Neural crest cell (in vitro differentiated cells): ENCODE results near the gene SPRR2F. TPM values are rescaled to one million over a fixed set of nuclear protein-coding genes. Genes with fewer than 3 reads are reported as not detected.

Experiments
- DNase-seq: peaks from one replicate; pipeline ENCODE4 v3.0.0; 2021; ENCODE audit warnings: low read depth, mixed read lengths, low spot score
- H3K27ac Mint-ChIP-seq: one replicate; pipeline ENCODE4 v1.8.0; 2021; ENCODE audit warnings: mild to moderate bottlenecking, mixed read lengths; ENCODE audit not compliant: unreplicated experiment
- H3K27me3 Mint-ChIP-seq: 2 replicates; pipeline ENCODE4 v1.8.0; 2021; ENCODE audit warnings: low read depth, mild to moderate bottlenecking, mixed read lengths
- H3K36me3 Mint-ChIP-seq: 2 replicates; pipeline ENCODE4 v1.8.0; 2021; ENCODE audit warnings: low read depth, mild to moderate bottlenecking, mixed read lengths
- H3K4me1 Mint-ChIP-seq: 2 replicates; pipeline ENCODE4 v1.8.0; 2021; ENCODE audit warnings: mixed read lengths
- H3K4me3 Mint-ChIP-seq: one replicate; pipeline ENCODE4 v1.8.0; 2021; ENCODE audit warnings: mild to moderate bottlenecking, mixed read lengths
- H3K9me3 Mint-ChIP-seq: 2 replicates; pipeline ENCODE4 v1.8.0; 2021; ENCODE audit warnings: mixed read lengths
- total RNA-seq: library from RNA; stranded (reverse); gene quantifications from 2 replicates; pipeline ENCODE4 v1.2.1, GENCODE V29; 2021
- TF ChIP-seq, protein P1 (sequence below): fragments of 200-600 bp; sonication (generic); conservative IDR thresholded peaks from 2 replicates; pipeline ENCODE4 v1.5.0; 2021; ENCODE audit warnings: antibody characterized with exemption, mild to moderate bottlenecking

The SPRR2F gene
- total RNA-seq, 1 donor from 2014 or later = not detected

DNA sequence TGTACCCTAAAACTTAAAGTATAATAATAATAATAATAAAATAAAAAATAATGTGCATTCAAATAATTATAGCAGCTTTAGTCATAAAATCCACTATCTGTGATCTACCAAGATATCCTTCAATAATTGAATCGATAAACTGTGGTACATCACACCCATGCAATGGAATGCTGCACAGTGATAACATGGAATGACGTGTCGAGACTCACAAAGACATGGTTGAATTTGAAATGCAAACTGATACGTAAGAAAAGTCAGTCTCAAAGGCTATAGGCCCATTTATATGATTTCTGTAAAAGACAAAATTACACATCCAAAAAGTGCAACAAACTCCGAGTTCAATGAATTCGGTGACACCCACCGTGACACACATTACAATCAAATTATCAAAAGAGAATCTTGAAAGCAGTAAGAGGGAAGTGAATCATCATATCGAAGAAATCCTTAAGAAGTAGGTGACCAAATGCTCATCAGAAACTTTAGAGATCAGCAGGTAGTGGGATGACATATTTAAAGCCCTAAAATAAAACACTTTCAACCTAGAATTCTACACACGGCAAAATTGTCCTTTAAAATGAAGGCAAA, 13.8 kb downstream of the SPRR2F start:
- Mint-ChIP-seq H3K9me3 (no peaks in the 10 kb centered on the region), H3K27ac (no peak overlapping the region), H3K4me3 (no peak overlapping the region), H3K4me1 (no peaks in the 10 kb centered on the region), H3K36me3 (no peaks in the 10 kb centered on the region), H3K27me3 (peaks cover 14% of the 10 kb centered on the region)
- DNase-seq = no peak
- TF ChIP-seq, protein P1, sequence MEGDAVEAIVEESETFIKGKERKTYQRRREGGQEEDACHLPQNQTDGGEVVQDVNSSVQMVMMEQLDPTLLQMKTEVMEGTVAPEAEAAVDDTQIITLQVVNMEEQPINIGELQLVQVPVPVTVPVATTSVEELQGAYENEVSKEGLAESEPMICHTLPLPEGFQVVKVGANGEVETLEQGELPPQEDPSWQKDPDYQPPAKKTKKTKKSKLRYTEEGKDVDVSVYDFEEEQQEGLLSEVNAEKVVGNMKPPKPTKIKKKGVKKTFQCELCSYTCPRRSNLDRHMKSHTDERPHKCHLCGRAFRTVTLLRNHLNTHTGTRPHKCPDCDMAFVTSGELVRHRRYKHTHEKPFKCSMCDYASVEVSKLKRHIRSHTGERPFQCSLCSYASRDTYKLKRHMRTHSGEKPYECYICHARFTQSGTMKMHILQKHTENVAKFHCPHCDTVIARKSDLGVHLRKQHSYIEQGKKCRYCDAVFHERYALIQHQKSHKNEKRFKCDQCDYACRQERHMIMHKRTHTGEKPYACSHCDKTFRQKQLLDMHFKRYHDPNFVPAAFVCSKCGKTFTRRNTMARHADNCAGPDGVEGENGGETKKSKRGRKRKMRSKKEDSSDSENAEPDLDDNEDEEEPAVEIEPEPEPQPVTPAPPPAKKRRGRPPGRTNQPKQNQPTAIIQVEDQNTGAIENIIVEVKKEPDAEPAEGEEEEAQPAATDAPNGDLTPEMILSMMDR = no peak

DNA sequence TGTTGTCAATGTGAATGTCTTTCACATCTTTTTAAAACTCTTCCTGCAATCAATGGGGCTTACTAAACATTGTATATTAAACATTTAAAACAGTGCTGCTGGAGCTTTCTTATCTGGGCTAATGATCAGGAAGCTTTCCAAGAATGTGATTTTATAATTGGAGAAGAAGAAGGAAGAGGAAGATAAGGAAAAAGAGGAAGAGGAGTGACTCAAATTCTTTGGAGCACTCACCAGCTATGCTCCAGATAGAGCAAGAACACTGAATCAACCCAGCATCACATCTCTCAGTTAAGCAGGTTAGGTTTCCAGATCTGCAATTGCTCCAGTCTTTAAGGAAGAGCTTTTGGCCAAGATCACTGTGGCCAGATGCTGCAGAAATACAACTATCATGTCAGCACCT, 17.6 kb downstream of the SPRR2F start:
- no peaks in the 10 kb centered on the region for H3K36me3 Mint-ChIP-seq
- H3K4me3 Mint-ChIP-seq = no peak overlapping the region
- no peak for DNase-seq
- TF ChIP-seq, protein P1 = no peak
- no peaks in the 10 kb centered on the region for H3K9me3 Mint-ChIP-seq
- peaks cover 11% of the 10 kb centered on the region for H3K27me3 Mint-ChIP-seq
- no peaks in the 10 kb centered on the region for H3K4me1 Mint-ChIP-seq
- H3K27ac Mint-ChIP-seq = no peak overlapping the region

DNA sequence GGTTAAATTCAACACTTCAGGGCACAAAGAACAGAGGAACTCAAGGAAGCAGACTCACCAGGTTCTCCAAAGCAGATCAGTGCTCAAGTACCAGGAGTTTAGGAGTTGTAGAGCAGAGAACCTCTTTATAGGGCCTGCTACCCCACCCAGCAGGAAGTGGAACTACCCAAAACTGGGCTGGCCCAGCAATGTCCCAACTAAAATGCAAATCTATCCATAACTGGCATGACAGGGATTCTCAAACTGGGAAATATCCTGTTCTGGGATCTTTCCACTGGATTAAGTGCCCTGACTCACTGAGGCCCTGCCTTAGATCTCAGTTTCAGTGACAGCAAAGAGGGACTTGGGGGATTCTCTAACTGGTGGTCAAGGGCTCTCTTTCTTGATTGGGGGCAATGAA, 18.9 kb downstream of the SPRR2F start, which contains the start of gene SPRR2E:
TSS of gene SPRR2E (minus strand) at position 101 of the 400 bp plus-strand sequence. CDS start 775 bp downstream, outside the sequence.
- TF ChIP-seq, protein P1 = no peak
- no peak within 1 kb of the TSS for H3K4me3 Mint-ChIP-seq
- DNase-seq = no peak
- H3K27me3 Mint-ChIP-seq = peaks cover 17% of the 10 kb centered on the region
- no peaks in the 10 kb centered on the region for H3K4me1 Mint-ChIP-seq
- peaks cover under 1% of the 10 kb centered on the region for H3K9me3 Mint-ChIP-seq
- H3K36me3 Mint-ChIP-seq = no peaks in the 10 kb centered on the region
- H3K27ac Mint-ChIP-seq = no peak within 1 kb of the TSS

DNA sequence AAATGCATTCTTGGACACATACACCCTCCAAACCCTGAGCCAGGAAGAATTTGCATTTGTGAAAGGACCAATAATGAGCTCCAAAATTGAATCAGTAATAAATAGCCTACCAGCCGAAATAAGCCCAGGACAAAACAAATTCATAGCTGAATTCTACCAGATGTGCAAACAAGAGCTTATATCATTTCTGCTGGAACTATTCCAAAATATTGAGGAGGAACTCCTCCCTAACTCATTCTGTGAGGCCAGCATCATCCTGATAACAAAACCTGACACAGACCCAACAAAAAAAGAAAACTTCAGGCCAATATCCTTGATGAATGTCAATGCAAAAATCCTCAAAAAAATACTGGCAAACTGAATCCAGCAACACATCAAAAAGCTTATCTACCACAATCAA, 25.7 kb downstream of the SPRR2F start:
- TF ChIP-seq, protein P1 = no peak
- Mint-ChIP-seq H3K27ac (no peak overlapping the region), H3K4me3 (no peak overlapping the region)

DNA sequence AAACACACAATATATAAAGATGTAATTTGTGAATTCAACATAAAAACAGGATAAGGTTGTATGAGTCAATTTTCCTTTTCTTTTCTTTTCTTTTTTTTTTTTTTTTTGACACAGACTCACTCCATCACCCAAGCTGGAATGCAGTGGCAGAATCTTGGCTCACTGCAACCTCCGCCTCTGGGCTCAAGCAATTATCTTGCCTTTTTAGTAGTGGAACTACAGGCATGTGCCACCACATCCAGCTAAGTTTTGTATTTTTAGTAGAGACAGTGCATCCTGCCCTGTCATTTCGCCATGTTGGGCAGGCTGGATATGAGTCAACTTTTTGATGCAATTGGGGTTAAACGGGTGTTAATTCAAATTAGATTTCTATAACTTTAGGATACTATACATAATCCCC, 31.6 kb downstream of the SPRR2F start:
- H3K27ac Mint-ChIP-seq = no peak overlapping the region
- no peaks in the 10 kb centered on the region for H3K4me1 Mint-ChIP-seq
- DNase-seq = no peak
- H3K36me3 Mint-ChIP-seq = no peaks in the 10 kb centered on the region
- H3K4me3 Mint-ChIP-seq = no peak overlapping the region
- TF ChIP-seq, protein P1 = no peak
- H3K9me3 Mint-ChIP-seq = peaks cover 4% of the 10 kb centered on the region
- H3K27me3 Mint-ChIP-seq = peaks cover 9% of the 10 kb centered on the region

More for the DNA sequence above, 25.7 kb downstream of the SPRR2F start:
- no peak for DNase-seq
- Mint-ChIP-seq H3K9me3 (peaks cover 5% of the 10 kb centered on the region), H3K36me3 (no peaks in the 10 kb centered on the region), H3K4me1 (no peaks in the 10 kb centered on the region), H3K27me3 (peaks cover 27% of the 10 kb centered on the region)
